Smooth muscle cell (in vitro differentiated cells): ENCODE data around the gene SLC23A3. TPM values are rescaled to one million over a fixed set of nuclear protein-coding genes. Genes with fewer than 3 reads are reported as not detected.

Experiments
- DNase-seq: peaks from one replicate; lab custom pipeline; 2025; ENCODE audit not compliant: unreplicated experiment; lab: John Stamatoyannopoulos, UW
- H2AFZ ChIP-seq: fragments of 200-600 bp; sonication (generic); 2 replicates; pipeline ENCODE4 v1.6.0; 2016; ENCODE audit warnings: antibody characterized with exemption, low read depth, mild to moderate bottlenecking
- H3F3A ChIP-seq: fragments of 200-600 bp; sonication (generic); 2 replicates; pipeline ENCODE4 v1.6.0; 2017; ENCODE audit warnings: antibody characterized with exemption, low read depth
- H3K27ac ChIP-seq: fragments of 200-600 bp; sonication (generic); 2 replicates; pipeline ENCODE4 v1.5.1; 2016; ENCODE audit warnings: low read depth, mild to moderate bottlenecking
- H3K27me3 ChIP-seq: fragments of 200-600 bp; sonication (generic); 2 replicates; pipeline ENCODE4 v1.6.1; 2016; ENCODE audit warnings: low read depth, mild to moderate bottlenecking
- H3K36me3 ChIP-seq: fragments of 200-600 bp; sonication (generic); 2 replicates; pipeline ENCODE4 v1.5.1; 2016; ENCODE audit warnings: low read depth
- H3K4me1 ChIP-seq: fragments of 200-600 bp; sonication (generic); 2 replicates; pipeline ENCODE4 v1.5.1; 2016; ENCODE audit warnings: low read depth
- H3K4me2 ChIP-seq: fragments of 200-600 bp; sonication (generic); 2 replicates; pipeline ENCODE4 v1.6.0; 2016; ENCODE audit warnings: mild to moderate bottlenecking
- H3K4me3 ChIP-seq: fragments of 200-600 bp; sonication (generic); 2 replicates; pipeline ENCODE4 v1.5.1; 2016; ENCODE audit warnings: mild to moderate bottlenecking
- H3K79me2 ChIP-seq: fragments of 200-600 bp; sonication (generic); 2 replicates; pipeline ENCODE4 v1.6.0; 2016; ENCODE audit warnings: low read depth, mild to moderate bottlenecking
- H3K9ac ChIP-seq: fragments of 200-600 bp; sonication (generic); 2 replicates; pipeline ENCODE4 v1.6.0; 2016; ENCODE audit warnings: low read depth
- H3K9me3 ChIP-seq: fragments of 200-600 bp; sonication (generic); replicated peaks from 2 replicates; pipeline ENCODE4 v1.5.1; 2016; ENCODE audit warnings: low read depth
- H4K20me1 ChIP-seq: fragments of 200-600 bp; sonication (generic); 2 replicates; pipeline ENCODE4 v1.6.0; 2016; ENCODE audit warnings: low read depth
- CTCF ChIP-seq: fragments of 200-600 bp; sonication (generic); IDR thresholded peaks from 2 replicates; pipeline ENCODE4 v1.5.1; 2017; ENCODE audit warnings: borderline replicate concordance, mild to moderate bottlenecking, antibody characterized with exemption; ENCODE audit not compliant: insufficient read depth, poor library complexity, severe bottlenecking
- WGBS: methylation state at CpG from one replicate; pipeline ENCODE4 v1.1.7; 2016; ENCODE audit warnings: low lambda C conversion rate; 5-methylcytosine and 5-hydroxymethylcytosine counted together
- polyA plus RNA-seq: library from polyadenylated mRNA; unstranded; fragments of >200 nt; fragmentation: Nextera tagmentation; extraction: Ambion mirVana; gene quantifications from 2 replicates; pipeline ENCODE4 v1.2.1, GENCODE V29; 2016
- total RNA-seq: library from RNA; depleted of rRNA; stranded (reverse); fragments of >200 nt; gene quantifications from 2 replicates; pipeline ENCODE4 v1.2.3, GENCODE V29; 2014

SLC23A3 gene
- total and polyA plus RNA-seq, 2 experiments from 2014 or later: not detected

GRCh38 chr2:219216535-219216915 lies 46.7 kb upstream of the SLC23A3 start:
- Histone ChIP-seq H3K36me3 (no peaks in the 10 kb centered on the region), H4K20me1 (no peaks in the 10 kb centered on the region), H3K9ac (no peak overlapping the region), H3K9me3 (no peaks in the 10 kb centered on the region), H3F3A (peaks cover 14% of the 10 kb centered on the region), H3K4me3 (no peak overlapping the region), H3K27me3 (no peaks in the 10 kb centered on the region), H3K4me1 (peaks cover 7% of the 10 kb centered on the region), H3K27ac (no peak overlapping the region), H3K79me2 (peaks cover 10% of the 10 kb centered on the region), H2AFZ (no peak overlapping the region), H3K4me2 (no peak overlapping the region)
- DNase-seq: no peak
- 90% methylated on average over 6 of the region's 6 CpGs for WGBS
- no peak for TF ChIP-seq CTCF

- Histone ChIP-seq H3K4me2 (no peak overlapping the region), H3K27ac (no peak overlapping the region), H4K20me1 (no peaks in the 10 kb centered on the region), H3K4me3 (no peak overlapping the region), H3K9me3 (no peaks in the 10 kb centered on the region), H3F3A (peaks cover 14% of the 10 kb centered on the region), H2AFZ (no peak overlapping the region), H3K79me2 (peaks cover 10% of the 10 kb centered on the region), H3K36me3 (no peaks in the 10 kb centered on the region), H3K4me1 (peaks cover 7% of the 10 kb centered on the region), H3K27me3 (no peaks in the 10 kb centered on the region), H3K9ac (no peak overlapping the region)
- DNase-seq: no peak
- 98% methylated on average over 27 of the region's 27 CpGs for WGBS
- no peak for TF ChIP-seq CTCF
Measured at GRCh38 chr2:219215871-219216534, 46.2 kb upstream of the SLC23A3 start.

DNA sequence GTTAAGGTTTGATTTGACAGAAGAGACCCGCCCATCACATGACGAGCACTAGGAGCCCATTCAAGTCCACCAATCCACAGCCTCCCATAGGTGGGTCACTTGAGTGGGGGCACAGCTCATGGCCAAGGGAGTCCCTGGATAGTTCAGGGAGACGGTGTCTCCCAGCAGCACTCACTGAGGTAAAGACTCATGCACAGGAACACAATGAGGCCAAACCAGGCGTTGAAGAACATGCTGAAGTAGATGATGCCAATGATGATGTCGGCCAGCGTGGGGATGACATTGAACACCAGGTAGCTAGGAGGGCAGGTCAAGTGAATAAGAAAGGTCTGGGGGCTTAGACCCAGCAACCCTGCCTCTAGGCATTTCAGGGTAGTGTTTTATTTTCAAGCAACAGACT lies 45.0 kb upstream of the SLC23A3 start:
- Histone ChIP-seq H3K36me3 (no peaks in the 10 kb centered on the region), H2AFZ (no peak overlapping the region), H3K79me2 (peaks cover 10% of the 10 kb centered on the region), H3K9ac (no peak overlapping the region), H3K27ac (no peak overlapping the region), H3K27me3 (no peaks in the 10 kb centered on the region), H3K4me2 (no peak overlapping the region), H3K9me3 (no peaks in the 10 kb centered on the region), H4K20me1 (no peaks in the 10 kb centered on the region), H3F3A (peaks cover 14% of the 10 kb centered on the region), H3K4me3 (no peak overlapping the region), H3K4me1 (peaks cover 7% of the 10 kb centered on the region)
- WGBS: 98% methylated on average over 6 of the region's 6 CpGs
- TF ChIP-seq CTCF: no peak
- DNase-seq: no peak

DNA sequence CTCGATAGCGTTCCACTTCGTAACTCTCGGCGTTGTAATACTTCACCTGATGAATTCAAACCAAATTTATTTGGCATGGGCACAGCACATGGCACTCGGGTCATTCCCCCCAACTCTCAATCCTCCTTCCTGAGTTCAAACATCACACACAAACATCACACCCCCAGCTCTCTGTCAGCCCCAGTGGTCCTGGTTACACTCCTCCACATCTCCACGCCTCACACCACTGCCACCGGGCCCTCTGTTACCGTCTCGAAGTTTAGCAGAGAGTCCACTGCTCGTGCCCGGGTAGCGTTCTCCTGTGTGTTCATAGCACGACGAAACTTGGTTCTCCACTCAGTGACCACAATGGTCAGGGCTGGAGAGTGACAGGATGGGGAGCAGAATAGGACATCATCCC lies 44.3 kb upstream of the SLC23A3 start:
- Histone ChIP-seq H3K4me3 (no peak overlapping the region), H3K4me1 (peaks cover 5% of the 10 kb centered on the region), H4K20me1 (no peaks in the 10 kb centered on the region), H3K27ac (no peak overlapping the region), H3K36me3 (no peaks in the 10 kb centered on the region), H2AFZ (no peak overlapping the region), H3K79me2 (peaks cover 10% of the 10 kb centered on the region), H3K9ac (no peak overlapping the region), H3K9me3 (no peaks in the 10 kb centered on the region), H3F3A (peaks cover 8% of the 10 kb centered on the region), H3K4me2 (no peak overlapping the region), H3K27me3 (no peaks in the 10 kb centered on the region)
- 99% methylated on average over 15 of the region's 15 CpGs for WGBS
- TF ChIP-seq CTCF: no peak
- DNase-seq: no peak
